Lung (tissue), 12 donors: ENCODE measurements around the gene PHF24. TPM values are rescaled to one million over a fixed set of nuclear protein-coding genes. Genes with fewer than 3 reads are reported as not detected.

Experiments
- ATAC-seq: fragments of 200-7000 bp; cut with Tn5 transposase; one replicate; pipeline ENCODE4 v1.9.1; 2020; ENCODE audit warnings: moderate number of reproducible peaks; ENCODE audit not compliant: insufficient read depth, low FRiP score
- DNase-seq, 3 donors: peaks; one replicate each; pipeline ENCODE4 v3.0.0-alpha.2; 2013 to 2017
- H3K27ac ChIP-seq, 2 donors: one replicate each; pipeline ENCODE4 v1.5.1; 2013; ENCODE audit warnings: mild to moderate bottlenecking in 2 of 2, moderate library complexity in 2 of 2, control low read depth in 1 of 2, inconsistent platforms in 1 of 2, low read depth in 1 of 2, low read length in 1 of 2
- H3K27me3 ChIP-seq, 3 donors: one replicate each; pipeline ENCODE4 v1.5.1; 2013; ENCODE audit warnings: low read length in 2 of 3; ENCODE audit not compliant: control insufficient read depth in 3 of 3, insufficient read depth in 3 of 3
- H3K36me3 ChIP-seq, 4 donors: one replicate each; pipeline ENCODE4 v1.5.1; 2013; ENCODE audit warnings: low read length in 4 of 4, mild to moderate bottlenecking in 1 of 4, moderate library complexity in 1 of 4; ENCODE audit not compliant: control insufficient read depth in 4 of 4, insufficient read depth in 4 of 4
- H3K4me1 ChIP-seq, 5 donors: one replicate each; pipeline ENCODE4 v1.5.1; 2013; ENCODE audit warnings: low read length in 5 of 5, mild to moderate bottlenecking in 2 of 5, moderate library complexity in 1 of 5; ENCODE audit not compliant: control insufficient read depth in 5 of 5, insufficient read depth in 5 of 5
- H3K4me3 ChIP-seq: one replicate; pipeline ENCODE4 v1.5.1; 2013; ENCODE audit warnings: mild to moderate bottlenecking, control low read depth, moderate library complexity
- H3K9ac ChIP-seq, 2 donors: one replicate each; pipeline ENCODE4 v1.5.1; 2013; ENCODE audit warnings: low read length in 2 of 2, control low read depth in 1 of 2; ENCODE audit not compliant: insufficient read depth in 1 of 2
- H3K9me3 ChIP-seq, 4 donors: one replicate each; pipeline ENCODE4 v1.5.1; 2013; ENCODE audit warnings: low read length in 3 of 4, mild to moderate bottlenecking in 1 of 4, moderate library complexity in 1 of 4; ENCODE audit not compliant: control insufficient read depth in 4 of 4, insufficient read depth in 3 of 4
- WGBS, 2 donors: extraction: QIAGEN DNeasy Blood & Tissue Kit; methylation state at CpG; one replicate each; pipeline ENCODE4 v1.1.7; 2013; 5-methylcytosine and 5-hydroxymethylcytosine counted together
- polyA plus RNA-seq, 2 donors: library from polyadenylated mRNA; stranded (reverse); fragments of 200-250 nt; gene quantifications; one replicate each; pipeline ENCODE4 v1.2.1, GENCODE V29; 2013
- total RNA-seq, 2 donors: library from RNA; depleted of rRNA in 1 of 2; stranded (reverse); fragments of >200 nt in 1 of 2; gene quantifications; one replicate each; pipeline ENCODE4 v1.2.1, GENCODE V29; 2014 to 2021
- TF ChIP-seq, protein P1 (sequence below): IDR thresholded peaks from 2 replicates; pipeline ENCODE4 v1.5.1; 2012; ENCODE audit warnings: mild to moderate bottlenecking; ENCODE audit errors: control extremely low read depth, extremely low read depth
- donor health status: control.
- donor health status: control.
- donor health status: Bipolar disorder and iron deficiency.
- donor health status: healthy.
- donor health status: DM: yes; HTN: yes; CAD: no.

The PHF24 gene
- total and polyA plus RNA-seq, 4 donors = 0.10 to 1.0 (median 0.31) TPM

DNA sequence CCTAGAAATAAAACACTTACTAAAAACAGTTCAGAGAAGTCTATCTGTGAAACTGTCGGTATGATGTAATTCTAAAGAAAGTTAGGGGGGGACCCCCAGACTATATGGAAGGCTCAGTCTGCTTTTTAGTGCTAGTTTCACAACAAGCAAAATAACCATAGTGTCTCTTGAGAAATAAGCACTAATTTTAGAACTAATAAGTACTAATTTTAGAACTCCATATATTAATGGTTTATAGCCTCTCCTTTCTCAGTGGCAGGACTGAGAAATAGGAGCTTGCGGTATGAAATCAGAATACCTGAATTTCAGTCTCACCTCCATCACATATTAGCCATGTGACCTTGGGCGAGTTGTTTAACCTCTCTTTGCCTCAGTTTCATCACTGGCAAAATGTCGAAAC lies 1.4 kb upstream of the PHF24 start:
- DNase-seq (no peak), ATAC-seq (no peak)
- H3K36me3 ChIP-seq = no peaks in the 10 kb centered on the region
- H3K9me3 ChIP-seq = no peaks in the 10 kb centered on the region
- 71 to 75% methylated on average over 4 of the region's 4 CpGs for WGBS, 2 donors
- peaks cover 6 to 61% (median 39%) of the 10 kb centered on the region in 3 donors for H3K27me3 ChIP-seq
- H3K4me3 ChIP-seq = no peak overlapping the region
- H3K9ac ChIP-seq = no peak overlapping the region
- H3K27ac ChIP-seq = no peak overlapping the region
- TF ChIP-seq, protein P1, sequence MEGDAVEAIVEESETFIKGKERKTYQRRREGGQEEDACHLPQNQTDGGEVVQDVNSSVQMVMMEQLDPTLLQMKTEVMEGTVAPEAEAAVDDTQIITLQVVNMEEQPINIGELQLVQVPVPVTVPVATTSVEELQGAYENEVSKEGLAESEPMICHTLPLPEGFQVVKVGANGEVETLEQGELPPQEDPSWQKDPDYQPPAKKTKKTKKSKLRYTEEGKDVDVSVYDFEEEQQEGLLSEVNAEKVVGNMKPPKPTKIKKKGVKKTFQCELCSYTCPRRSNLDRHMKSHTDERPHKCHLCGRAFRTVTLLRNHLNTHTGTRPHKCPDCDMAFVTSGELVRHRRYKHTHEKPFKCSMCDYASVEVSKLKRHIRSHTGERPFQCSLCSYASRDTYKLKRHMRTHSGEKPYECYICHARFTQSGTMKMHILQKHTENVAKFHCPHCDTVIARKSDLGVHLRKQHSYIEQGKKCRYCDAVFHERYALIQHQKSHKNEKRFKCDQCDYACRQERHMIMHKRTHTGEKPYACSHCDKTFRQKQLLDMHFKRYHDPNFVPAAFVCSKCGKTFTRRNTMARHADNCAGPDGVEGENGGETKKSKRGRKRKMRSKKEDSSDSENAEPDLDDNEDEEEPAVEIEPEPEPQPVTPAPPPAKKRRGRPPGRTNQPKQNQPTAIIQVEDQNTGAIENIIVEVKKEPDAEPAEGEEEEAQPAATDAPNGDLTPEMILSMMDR = no peak
- peaks cover 0 to 3% (median 0%) of the 10 kb centered on the region in 5 donors for H3K4me1 ChIP-seq

DNA sequence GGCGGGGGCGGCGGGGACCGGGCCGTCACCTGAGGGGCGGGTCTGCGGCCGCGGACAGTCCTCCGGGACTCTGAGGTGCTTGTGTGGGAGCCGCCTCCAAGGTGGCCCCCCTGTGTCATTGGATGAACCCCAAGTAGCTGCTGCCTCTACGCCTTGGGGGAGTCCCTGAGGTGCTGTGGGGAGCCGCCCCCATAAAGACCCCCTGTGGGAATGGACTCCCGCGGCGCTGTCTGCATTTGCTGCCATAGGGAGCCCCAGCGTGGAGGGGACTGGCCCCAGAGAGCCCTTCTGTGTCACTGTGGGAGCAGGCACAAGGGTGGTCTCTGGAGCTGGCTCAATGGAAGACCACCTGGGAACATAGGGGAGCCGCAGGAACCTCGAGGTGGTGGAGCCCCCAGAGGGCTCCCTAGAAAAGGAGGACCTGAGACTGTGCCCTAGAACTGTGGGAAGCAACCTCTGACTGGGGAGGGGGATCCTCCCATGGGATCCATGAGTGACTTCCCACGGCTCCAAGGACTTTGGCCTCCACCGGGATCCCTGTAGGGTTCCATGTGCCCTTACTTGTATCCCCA lies 412 bp downstream of the PHF24 start:
- Histone ChIP-seq H3K36me3 (no peaks in the 10 kb centered on the region), H3K27ac (no peak overlapping the region), H3K4me1 (peaks cover 0 to 3% (median 0%) of the 10 kb centered on the region in 5 donors), H3K27me3 (peaks cover 6 to 76% (median 45%) of the 10 kb centered on the region in 3 donors), H3K9ac (no peak overlapping the region), H3K4me3 (no peak overlapping the region), H3K9me3 (no peaks in the 10 kb centered on the region)
- DNase-seq (no peak), ATAC-seq (no peak)
- 11 to 14% methylated on average over 20 to 21 of the region's 21 CpGs for WGBS, 2 donors
- TF ChIP-seq, protein P1 = no peak

DNA sequence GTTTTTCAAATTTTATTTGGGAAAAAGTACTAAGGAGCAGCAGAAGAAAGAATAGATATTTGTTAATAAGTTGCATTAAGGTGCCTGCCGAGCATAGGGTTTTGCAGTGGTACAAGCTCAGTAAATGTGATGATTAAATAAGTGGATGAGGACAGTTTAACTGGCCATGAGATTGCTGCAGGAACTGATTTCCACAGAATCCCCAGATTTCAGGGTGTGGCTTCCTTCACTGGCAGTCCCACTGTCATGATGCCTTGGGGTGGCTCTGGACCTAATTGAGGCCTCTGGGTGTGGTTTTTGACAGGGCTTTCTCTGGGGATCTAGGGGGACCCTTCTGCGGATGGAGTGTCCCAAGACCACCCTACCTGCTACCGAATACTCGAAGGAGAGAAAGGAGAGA lies 1.4 kb downstream of the PHF24 start:
- no peaks in the 10 kb centered on the region for H3K9me3 ChIP-seq
- no peaks in the 10 kb centered on the region for H3K36me3 ChIP-seq
- H3K9ac ChIP-seq = no peak overlapping the region
- no peak overlapping the region for H3K4me3 ChIP-seq
- no peak for DNase-seq
- H3K4me1 ChIP-seq = peaks cover 0 to 3% (median 0%) of the 10 kb centered on the region in 5 donors
- peaks cover 6 to 80% (median 46%) of the 10 kb centered on the region in 3 donors for H3K27me3 ChIP-seq
- H3K27ac ChIP-seq = no peak overlapping the region
- no peak for ATAC-seq
- 92 to 93% methylated on average over 4 of the region's 4 CpGs for WGBS, 2 donors
- TF ChIP-seq, protein P1 = no peak
